PC-9 (cell line): Measurements from ENCODE around the gene SPSB4. TPM values are rescaled to one million over a fixed set of nuclear protein-coding genes. Genes with fewer than 3 reads are reported as not detected.

Experiments used
- BruUV-seq: library from RNA; stranded (reverse); fragments of 400-500 nt; replicated peaks from 2 replicates; lab custom pipeline; 2021; lab: Mats Ljungman, UMichigan
- CTCF ChIA-PET: fragments of 300-600 bp; sonication (Branson Sonifier 250); formaldehyde crosslinking; loops from one replicate; lab custom pipeline; 2022; ENCODE audit warnings: antibody characterized with exemption; lab: Charles Lee
- POLR2A ChIA-PET: fragments of 300-600 bp; sonication (Branson Sonifier 250); formaldehyde crosslinking; loops from one replicate; lab custom pipeline; 2022; ENCODE audit warnings: antibody characterized with exemption; ENCODE audit not compliant: unreplicated experiment; lab: Charles Lee
- DNase-seq, 2 experiments: peaks; one replicate each; pipeline versions ENCODE4 v3.0.0 to v3.0.0-alpha.2; 2015 to 2022; ENCODE audit warnings: mixed read lengths in 1 of 2
- H2AFZ ChIP-seq: fragments of 200-600 bp; sonication (generic); 2 replicates; pipeline ENCODE4 v1.8.1; 2017; ENCODE audit warnings: antibody characterized with exemption
- H3F3A ChIP-seq: fragments of 200-600 bp; sonication (generic); 2 replicates; pipeline ENCODE4 v1.8.1; 2017; ENCODE audit warnings: antibody characterized with exemption, mild to moderate bottlenecking, low read depth; ENCODE audit not compliant: insufficient read depth
- H3K27ac ChIP-seq: fragments of 200-600 bp; sonication (generic); 2 replicates; pipeline ENCODE4 v1.6.1; 2016; ENCODE audit warnings: mixed run types
- H3K27me3 ChIP-seq: fragments of 200-600 bp; sonication (generic); 2 replicates; pipeline ENCODE4 v1.6.1; 2016; ENCODE audit warnings: low read depth, mixed run types; ENCODE audit not compliant: insufficient read depth
- H3K36me3 ChIP-seq: fragments of 200-600 bp; sonication (generic); 2 replicates; pipeline ENCODE4 v1.6.1; 2016; ENCODE audit warnings: low read depth, mixed run types
- H3K4me1 ChIP-seq: fragments of 200-600 bp; sonication (generic); replicated peaks from 2 replicates; pipeline ENCODE4 v1.6.1; 2016; ENCODE audit warnings: mixed run types; ENCODE audit not compliant: insufficient read depth
- H3K4me2 ChIP-seq: fragments of 200-600 bp; sonication (generic); 2 replicates; pipeline ENCODE4 v1.6.1; 2017; ENCODE audit warnings: mixed run types
- H3K4me3 ChIP-seq: fragments of 200-600 bp; sonication (generic); 2 replicates; pipeline ENCODE4 v1.6.1; 2016; ENCODE audit warnings: mixed run types
- H3K79me2 ChIP-seq: fragments of 200-600 bp; sonication (generic); 2 replicates; pipeline ENCODE4 v1.6.1; 2017; ENCODE audit warnings: low read depth, mixed run types
- H3K9me2 ChIP-seq: fragments of 200-600 bp; sonication (generic); 2 replicates; pipeline ENCODE4 v1.8.1; 2017; ENCODE audit warnings: mild to moderate bottlenecking; ENCODE audit not compliant: insufficient read depth
- H3K9me3 ChIP-seq: fragments of 200-600 bp; sonication (generic); 2 replicates; pipeline ENCODE4 v1.8.1; 2016; ENCODE audit warnings: low read depth; ENCODE audit not compliant: insufficient read depth
- H4K20me1 ChIP-seq: fragments of 200-600 bp; sonication (generic); 2 replicates; pipeline ENCODE4 v1.8.1; 2017; ENCODE audit not compliant: insufficient read depth
- EZH2 ChIP-seq: fragments of 200-600 bp; sonication (generic); IDR thresholded peaks from 2 replicates; pipeline ENCODE4 v1.8.0; 2017; ENCODE audit warnings: antibody characterized with exemption, low read depth
- intact Hi-C: fragments of 100-400 bp; cut with micrococcal nuclease; formaldehyde crosslinking; loops from one replicate; pipeline ENCODE4 v1.10.0; 2022; ENCODE audit not compliant: unreplicated experiment
- total RNA-seq: library from RNA; stranded (reverse); gene quantifications from 2 replicates; pipeline ENCODE4 v1.2.3, GENCODE V29; 2021
- TF ChIP-seq, protein P1 (sequence below): fragments of 200-600 bp; sonication (generic); conservative IDR thresholded peaks from 2 replicates; pipeline ENCODE4 v1.6.1; 2017; ENCODE audit warnings: mixed run types, antibody characterized with exemption, mild to moderate bottlenecking, moderate library complexity

SPSB4 gene
- total RNA-seq, 1 experiment from 2014 or later, result not detected

DNA sequence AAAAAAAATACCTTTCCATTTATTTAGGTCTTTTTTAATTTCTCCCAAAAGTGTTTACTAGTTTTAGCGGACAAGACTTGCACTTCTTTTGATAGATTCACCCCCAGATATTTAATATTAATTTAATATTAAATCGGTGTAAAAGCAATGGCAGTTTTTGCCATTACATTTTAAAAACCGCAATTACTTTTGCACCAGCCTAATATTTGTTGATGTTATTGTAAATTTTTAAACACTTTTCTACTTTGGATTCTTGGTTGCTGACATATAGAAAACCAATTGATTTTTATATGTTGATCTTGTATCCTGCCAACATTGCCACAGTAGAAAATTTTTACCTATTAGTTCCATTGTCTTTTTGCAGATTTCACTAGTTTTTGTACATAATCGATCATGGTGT, 116.5 kb downstream of the SPSB4 start:
- Histone ChIP-seq H3K27me3 (peaks cover 42% of the 10 kb centered on the region), H3K4me2 (no peak overlapping the region), H3K79me2 (no peaks in the 10 kb centered on the region), H3K4me3 (no peak overlapping the region), H3K9me3 (no peaks in the 10 kb centered on the region), H3F3A (no peaks in the 10 kb centered on the region), H3K9me2 (no peaks in the 10 kb centered on the region), H3K36me3 (no peaks in the 10 kb centered on the region), H3K4me1 (no peaks in the 10 kb centered on the region), H4K20me1 (no peaks in the 10 kb centered on the region), H2AFZ (no peak overlapping the region), H3K27ac (no peak overlapping the region)
- TF ChIP-seq, protein P1, sequence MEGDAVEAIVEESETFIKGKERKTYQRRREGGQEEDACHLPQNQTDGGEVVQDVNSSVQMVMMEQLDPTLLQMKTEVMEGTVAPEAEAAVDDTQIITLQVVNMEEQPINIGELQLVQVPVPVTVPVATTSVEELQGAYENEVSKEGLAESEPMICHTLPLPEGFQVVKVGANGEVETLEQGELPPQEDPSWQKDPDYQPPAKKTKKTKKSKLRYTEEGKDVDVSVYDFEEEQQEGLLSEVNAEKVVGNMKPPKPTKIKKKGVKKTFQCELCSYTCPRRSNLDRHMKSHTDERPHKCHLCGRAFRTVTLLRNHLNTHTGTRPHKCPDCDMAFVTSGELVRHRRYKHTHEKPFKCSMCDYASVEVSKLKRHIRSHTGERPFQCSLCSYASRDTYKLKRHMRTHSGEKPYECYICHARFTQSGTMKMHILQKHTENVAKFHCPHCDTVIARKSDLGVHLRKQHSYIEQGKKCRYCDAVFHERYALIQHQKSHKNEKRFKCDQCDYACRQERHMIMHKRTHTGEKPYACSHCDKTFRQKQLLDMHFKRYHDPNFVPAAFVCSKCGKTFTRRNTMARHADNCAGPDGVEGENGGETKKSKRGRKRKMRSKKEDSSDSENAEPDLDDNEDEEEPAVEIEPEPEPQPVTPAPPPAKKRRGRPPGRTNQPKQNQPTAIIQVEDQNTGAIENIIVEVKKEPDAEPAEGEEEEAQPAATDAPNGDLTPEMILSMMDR, result no peak
- no peak for TF ChIP-seq EZH2
- no TSS peak for BruUV-seq
- intact Hi-C loops, result no loop called here
- ChIA-PET POLR2A (no interaction called here), CTCF (no interaction called here)
- DNase-seq, result no peak

DNA sequence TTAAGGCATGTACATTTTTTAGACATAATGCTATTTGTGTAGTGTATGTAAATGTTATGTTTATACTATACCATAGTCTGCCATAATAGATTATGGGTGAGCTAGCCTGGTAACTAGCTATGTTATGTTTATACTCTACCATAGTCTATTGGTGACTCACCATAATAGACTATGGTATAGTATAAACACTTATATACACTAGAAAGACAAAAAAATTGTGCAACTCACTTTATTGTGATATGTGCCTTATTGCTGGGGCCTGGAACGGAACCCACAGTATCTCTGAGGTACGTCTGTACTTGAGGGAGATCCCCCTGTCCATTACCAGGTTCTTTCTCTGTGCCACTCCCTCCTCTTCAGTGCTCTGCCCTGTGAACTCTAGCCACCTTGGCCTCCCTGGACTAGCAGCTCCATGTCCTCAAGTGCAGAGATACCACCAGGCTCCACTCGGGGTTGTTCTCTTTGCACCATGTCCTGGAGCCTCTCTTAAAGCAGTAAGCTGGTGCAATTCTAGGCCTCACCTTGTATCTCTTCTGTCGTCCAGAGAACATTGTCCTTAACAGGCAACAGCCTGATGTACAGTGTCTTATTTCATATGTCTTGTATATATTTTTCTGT, 119.6 kb downstream of the SPSB4 start:
- Histone ChIP-seq H3K79me2 (no peaks in the 10 kb centered on the region), H3K4me2 (no peak overlapping the region), H3K27me3 (peaks cover 32% of the 10 kb centered on the region), H3K4me1 (no peaks in the 10 kb centered on the region), H4K20me1 (no peaks in the 10 kb centered on the region), H3K9me3 (no peaks in the 10 kb centered on the region), H3F3A (no peaks in the 10 kb centered on the region), H3K4me3 (no peak overlapping the region), H3K36me3 (no peaks in the 10 kb centered on the region), H3K27ac (no peak overlapping the region), H2AFZ (no peak overlapping the region), H3K9me2 (no peaks in the 10 kb centered on the region)
- ChIA-PET CTCF (no interaction called here), POLR2A (no interaction called here)
- TF ChIP-seq EZH2, result no peak
- TF ChIP-seq, protein P1, result no peak
- no peak for DNase-seq
- intact Hi-C loops, result no loop called here
- no TSS peak for BruUV-seq

DNA sequence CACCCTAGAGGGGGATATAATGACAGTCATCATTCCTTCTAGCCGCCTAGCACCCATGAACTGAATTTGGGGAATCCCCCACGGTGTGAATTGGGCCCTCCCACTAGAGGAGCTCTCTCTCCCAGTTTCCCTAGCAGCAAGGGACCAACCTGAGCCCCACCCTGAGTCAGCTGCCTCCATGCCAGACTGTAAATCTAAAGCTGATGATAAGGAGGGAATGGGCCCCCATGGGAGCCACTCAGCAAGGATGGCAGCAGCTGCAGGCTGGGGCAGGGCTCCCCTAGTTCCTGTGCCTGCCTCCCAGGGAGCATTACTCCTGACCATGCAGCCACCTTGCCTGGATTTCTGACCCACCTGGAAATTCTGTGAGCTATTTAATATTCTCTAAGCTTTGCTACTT, 123.5 kb downstream of the SPSB4 start:
- 0 out of 2 replicates have a peak, but pooled peaks cover under 1% of the 10 kb centered on the region for H3K9me3 ChIP-seq
- no peak for DNase-seq
- no peaks in the 10 kb centered on the region for H3K79me2 ChIP-seq
- no peaks in the 10 kb centered on the region for H3K9me2 ChIP-seq
- no peaks in the 10 kb centered on the region for H4K20me1 ChIP-seq
- no peak overlapping the region for H3K27ac ChIP-seq
- no peak overlapping the region for H3K4me2 ChIP-seq
- no peak overlapping the region for H2AFZ ChIP-seq
- POLR2A ChIA-PET, result interaction anchor here (0.6 kb wide), 1 partner anchor 312 kb away, joined by 5 read pairs; no protein-coding TSS in a partner anchor
- peaks cover 22% of the 10 kb centered on the region for H3K27me3 ChIP-seq
- H3K36me3 ChIP-seq, result no peaks in the 10 kb centered on the region
- no peaks in the 10 kb centered on the region for H3F3A ChIP-seq
- intact Hi-C loops, result no loop called here
- CTCF ChIA-PET, result no interaction called here
- TF ChIP-seq, protein P1, result no peak
- TF ChIP-seq EZH2, result no peak
- BruUV-seq, result no TSS peak
- H3K4me1 ChIP-seq, result no peaks in the 10 kb centered on the region
- H3K4me3 ChIP-seq, result no peak overlapping the region
